Activated naive CD4-positive, alpha-beta T cell treated with anti-CD3 and anti-CD28 coated beads for 36 hours (primary cell): ENCODE results near the gene FBXO46. TPM values are rescaled to one million over a fixed set of nuclear protein-coding genes. Genes with fewer than 3 reads are reported as not detected.
A peak's percentile ranks its signal among the peaks of the same experiment; 100 is the strongest.

Source experiments
- CTCF ChIA-PET: fragments of 350-600 bp; sonication (Branson Sonifier 250); formaldehyde crosslinking; loops from one replicate; lab custom pipeline; 2021; ENCODE audit warnings: antibody characterized with exemption; lab: Charles Lee
- DNase-seq: peaks from one replicate; pipeline ENCODE4 v3.0.0-alpha.2; 2020
- H3K27ac Mint-ChIP-seq: one replicate; pipeline ENCODE4 v1.8.0; 2021; ENCODE audit warnings: mild to moderate bottlenecking, mixed read lengths
- H3K27me3 Mint-ChIP-seq: one replicate; pipeline ENCODE4 v1.8.0; 2021; ENCODE audit warnings: low read depth, mixed read lengths
- H3K36me3 Mint-ChIP-seq: one replicate; pipeline ENCODE4 v1.8.0; 2021; ENCODE audit warnings: low read depth, mixed read lengths
- H3K4me1 Mint-ChIP-seq: one replicate; pipeline ENCODE4 v1.8.0; 2021; ENCODE audit warnings: low read depth, mixed read lengths
- H3K4me3 Mint-ChIP-seq: one replicate; pipeline ENCODE4 v1.8.0; 2021; ENCODE audit warnings: mild to moderate bottlenecking, moderate library complexity, mixed read lengths
- H3K9me3 Mint-ChIP-seq: one replicate; pipeline ENCODE4 v1.8.0; 2021; ENCODE audit warnings: mixed read lengths
- intact Hi-C: fragments of 100-400 bp; cut with micrococcal nuclease; formaldehyde crosslinking; loops from one replicate; pipeline ENCODE4 v1.15.1; 2023
- total RNA-seq, 2 experiments: library from RNA; stranded (reverse); gene quantifications; one replicate each; pipeline ENCODE4 v1.2.3, GENCODE V29; 2021

FBXO46 gene
- total RNA-seq, 2 experiments from 2014 or later = 21.8 to 23.2 TPM

DNA sequence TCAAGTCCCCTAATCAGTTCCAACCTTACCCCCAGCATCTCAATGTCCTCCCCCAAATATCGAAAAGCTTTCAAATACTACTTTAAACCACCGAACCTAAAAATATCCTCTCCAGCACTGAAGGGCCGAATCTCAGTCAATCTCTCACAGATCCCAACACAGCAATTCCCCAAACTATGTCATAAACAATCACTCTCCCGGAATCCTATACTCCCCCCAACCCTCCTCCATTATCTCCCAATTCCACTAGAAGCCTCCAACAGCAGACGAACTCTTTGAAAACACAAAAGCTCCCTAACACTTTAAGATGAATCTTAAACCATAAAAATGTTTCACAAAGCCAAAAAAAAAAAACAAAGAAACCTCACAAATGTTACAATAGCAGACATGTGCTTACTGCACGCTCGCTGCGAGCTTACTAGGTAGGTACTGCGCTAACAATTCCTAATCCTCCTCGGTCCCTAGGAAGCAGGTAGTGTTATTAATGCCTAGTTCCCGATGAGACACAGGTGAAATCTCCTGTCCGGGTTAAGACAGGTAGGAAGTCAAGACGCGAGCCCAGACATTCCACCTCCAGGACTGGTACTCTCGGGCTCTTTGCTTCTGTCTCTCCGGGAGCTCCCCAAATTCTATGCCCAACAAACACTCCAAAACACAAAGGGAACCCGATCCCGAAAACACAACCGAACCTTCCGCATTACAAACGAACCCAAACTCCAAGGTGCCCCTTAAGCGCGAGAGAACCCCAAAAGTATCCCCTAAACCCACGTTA is 14.2 kb downstream of the FBXO46 start:
- intact Hi-C loops = loop anchor here (1.0 kb wide), 10 partner anchors 14 to 310 kb away; partner anchors contain the start of genes DMWD, FBXO46, IRF2BP1 and OPA3
- H3K4me1 Mint-ChIP-seq = peaks cover 38% of the 10 kb centered on the region
- CTCF ChIA-PET = interaction anchor here (0.6 to 4.7 kb wide), 8 partner anchors 14 to 90 kb away, joined by 3 to 28 read pairs (median 4); partner anchors contain the start of genes FBXO46, QPCTL, SIX5 and SNRPD2
- H3K9me3 Mint-ChIP-seq = no peaks in the 10 kb centered on the region
- H3K27ac Mint-ChIP-seq = peak overlapping the region; percentile 97
- peak; percentile 29 for DNase-seq
- no peaks in the 10 kb centered on the region for H3K27me3 Mint-ChIP-seq
- H3K4me3 Mint-ChIP-seq = peak overlapping the region; percentile 96
- H3K36me3 Mint-ChIP-seq = peaks cover 15% of the 10 kb centered on the region

DNA sequence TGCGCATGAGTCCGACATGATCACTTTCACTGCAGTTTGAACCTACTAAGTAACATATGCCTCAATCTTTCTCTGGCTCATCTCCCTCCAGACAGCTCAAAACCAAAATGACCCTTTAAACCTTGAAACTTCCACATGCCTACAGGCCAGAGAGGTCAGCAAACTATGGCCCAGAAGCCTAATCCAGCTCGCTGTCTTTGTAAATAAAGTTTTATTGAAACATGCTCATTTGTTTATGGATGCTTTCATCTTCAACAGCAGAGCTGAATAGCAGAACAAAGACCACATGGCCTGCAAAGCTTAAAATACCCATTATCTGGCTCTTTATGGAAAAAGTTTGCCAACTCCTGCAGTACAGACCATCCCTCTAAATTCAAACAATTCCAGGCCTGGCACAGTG is 15.6 kb downstream of the FBXO46 start:
- no peak overlapping the region for H3K27ac Mint-ChIP-seq
- H3K4me3 Mint-ChIP-seq = no peak overlapping the region
- no peak for DNase-seq
- CTCF ChIA-PET = interaction anchor here (1.3 to 4.7 kb wide), 2 partner anchors 22 to 34 kb away, joined by 3 to 28 read pairs; partner anchors contain the start of genes QPCTL and SNRPD2
- peaks cover 40% of the 10 kb centered on the region for H3K4me1 Mint-ChIP-seq
- no peaks in the 10 kb centered on the region for H3K27me3 Mint-ChIP-seq
- H3K36me3 Mint-ChIP-seq = peaks cover 10% of the 10 kb centered on the region
- no peaks in the 10 kb centered on the region for H3K9me3 Mint-ChIP-seq
- intact Hi-C loops = no loop called here

DNA sequence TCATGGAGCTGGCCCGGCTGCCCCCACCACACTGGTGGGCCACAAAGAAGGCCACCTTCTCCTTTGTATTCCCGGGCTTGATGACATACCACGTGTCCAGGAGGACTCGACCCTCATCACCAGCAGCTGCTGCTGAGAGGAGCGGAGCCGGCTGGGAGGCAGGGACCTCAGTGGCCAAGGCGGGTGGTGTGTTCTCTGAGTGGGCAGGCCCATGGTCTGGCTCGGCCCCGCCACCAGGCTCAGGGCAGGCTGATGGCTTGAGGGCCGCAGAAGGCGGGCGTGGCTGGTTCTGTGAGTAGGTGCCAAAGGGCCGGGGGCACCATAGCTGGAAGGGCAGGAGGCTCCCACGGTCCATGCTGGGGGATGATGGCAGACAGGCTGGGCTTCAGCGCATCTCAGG is 17.6 kb downstream of the FBXO46 start:
- DNase-seq = no peak
- peaks cover 7% of the 10 kb centered on the region for H3K36me3 Mint-ChIP-seq
- no peak overlapping the region for H3K27ac Mint-ChIP-seq
- H3K9me3 Mint-ChIP-seq = no peaks in the 10 kb centered on the region
- H3K27me3 Mint-ChIP-seq = no peaks in the 10 kb centered on the region
- peaks cover 36% of the 10 kb centered on the region for H3K4me1 Mint-ChIP-seq
- intact Hi-C loops = no loop called here
- CTCF ChIA-PET = interaction anchor here (1.6 kb wide), 1 partner anchor 14 kb away, joined by 3 read pairs; no protein-coding TSS in a partner anchor
- no peak overlapping the region for H3K4me3 Mint-ChIP-seq

DNA sequence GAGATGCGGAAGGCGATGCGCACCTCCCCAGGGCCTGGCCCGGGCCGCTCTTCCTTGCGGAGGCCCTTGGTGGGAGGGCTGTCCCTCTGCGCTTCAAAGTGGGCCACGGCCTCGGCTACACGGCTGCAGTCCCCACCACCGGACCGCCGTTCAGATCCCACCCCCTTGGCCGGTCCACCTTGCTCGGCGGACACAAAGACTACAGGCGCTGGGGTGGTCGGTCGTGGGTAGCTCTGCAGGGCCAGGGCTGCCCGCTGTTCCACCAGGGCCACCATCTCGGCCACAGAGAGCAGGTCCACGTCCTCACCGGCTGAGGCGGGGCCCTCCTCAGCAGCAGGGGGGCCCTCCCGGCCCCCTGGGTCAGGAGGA is 18.0 kb downstream of the FBXO46 start:
- intact Hi-C loops = no loop called here
- CTCF ChIA-PET = no interaction called here

DNA sequence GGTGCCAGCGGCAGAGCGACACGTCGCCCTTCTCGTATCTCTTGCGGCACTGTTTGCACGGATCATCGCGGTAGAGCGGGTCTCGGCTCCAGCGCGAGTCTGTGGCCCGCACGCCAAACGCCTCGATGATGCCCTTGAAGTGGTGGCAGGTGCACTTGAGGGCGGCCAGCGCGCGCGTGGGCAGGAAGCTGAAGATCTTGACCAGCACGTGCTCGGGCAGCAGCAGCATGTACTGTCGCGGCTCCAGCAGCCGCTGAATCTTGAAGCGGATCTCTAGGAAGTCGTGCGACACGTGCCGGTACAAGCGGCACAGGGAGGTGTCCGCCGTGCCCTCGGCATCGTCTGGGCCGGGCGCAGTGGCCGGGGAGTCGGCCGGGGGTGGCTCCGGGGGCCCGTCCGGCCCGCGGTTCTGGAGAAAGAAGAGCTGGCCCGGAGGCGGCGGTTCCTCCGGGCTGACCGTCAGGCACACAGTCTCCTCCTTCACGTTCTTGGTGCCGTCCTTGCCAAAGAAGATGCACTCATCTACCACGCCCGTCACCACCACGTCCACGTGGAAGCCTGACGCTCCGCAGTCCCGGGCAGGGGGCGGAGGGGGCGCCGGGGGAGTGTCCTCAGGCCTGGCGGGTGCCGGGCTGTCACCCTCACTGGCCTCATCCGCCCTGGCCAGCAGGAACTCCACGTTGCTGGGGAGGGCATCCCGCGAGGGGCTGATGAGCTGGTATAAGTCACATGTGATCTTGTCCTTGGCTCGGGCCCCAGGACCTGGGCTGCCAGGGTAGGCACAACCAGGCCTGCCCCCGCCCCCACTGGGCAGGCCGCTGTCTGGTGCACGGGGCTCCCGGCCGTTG is 18.6 kb downstream of the FBXO46 start:
- H3K4me1 Mint-ChIP-seq = peaks cover 31% of the 10 kb centered on the region
- H3K27me3 Mint-ChIP-seq = no peaks in the 10 kb centered on the region
- no peak for DNase-seq
- CTCF ChIA-PET = no interaction called here
- H3K36me3 Mint-ChIP-seq = peaks cover 7% of the 10 kb centered on the region
- H3K27ac Mint-ChIP-seq = no peak overlapping the region
- H3K9me3 Mint-ChIP-seq = no peaks in the 10 kb centered on the region
- intact Hi-C loops = no loop called here
- no peak overlapping the region for H3K4me3 Mint-ChIP-seq

More for the DNA sequence above, 18.0 kb downstream of the FBXO46 start:
- Mint-ChIP-seq H3K36me3 (peaks cover 7% of the 10 kb centered on the region), H3K4me3 (no peak overlapping the region), H3K27me3 (no peaks in the 10 kb centered on the region), H3K4me1 (peaks cover 32% of the 10 kb centered on the region), H3K27ac (no peak overlapping the region), H3K9me3 (no peaks in the 10 kb centered on the region)
- no peak for DNase-seq

GRCh38 chr19:45710356-45711130 is 20.2 kb downstream of the FBXO46 start:
- Mint-ChIP-seq H3K36me3 (peaks cover 7% of the 10 kb centered on the region), H3K27me3 (no peaks in the 10 kb centered on the region), H3K4me3 (no peak overlapping the region), H3K9me3 (no peaks in the 10 kb centered on the region), H3K27ac (no peak overlapping the region), H3K4me1 (peaks cover 22% of the 10 kb centered on the region)
- intact Hi-C loops = no loop called here
- no peak for DNase-seq
- CTCF ChIA-PET = interaction anchor here (1.2 to 1.9 kb wide), 2 partner anchors 17 to 18 kb away, joined by 5 to 11 read pairs; partner anchors contain the start of gene QPCTL

- H3K4me3 Mint-ChIP-seq = no peak overlapping the region
- DNase-seq = no peak
- H3K4me1 Mint-ChIP-seq = peaks cover 9% of the 10 kb centered on the region
- CTCF ChIA-PET = interaction anchor here (0.5 to 1.7 kb wide), 2 partner anchors 9 to 13 kb away, joined by 4 to 7 read pairs; no protein-coding TSS in a partner anchor
- H3K36me3 Mint-ChIP-seq = peaks cover 18% of the 10 kb centered on the region
- no peaks in the 10 kb centered on the region for H3K27me3 Mint-ChIP-seq
- H3K27ac Mint-ChIP-seq = no peak overlapping the region
- no peaks in the 10 kb centered on the region for H3K9me3 Mint-ChIP-seq
- intact Hi-C loops = no loop called here
Measured at GRCh38 chr19:45705710-45706415, 24.8 kb downstream of the FBXO46 start.

DNA sequence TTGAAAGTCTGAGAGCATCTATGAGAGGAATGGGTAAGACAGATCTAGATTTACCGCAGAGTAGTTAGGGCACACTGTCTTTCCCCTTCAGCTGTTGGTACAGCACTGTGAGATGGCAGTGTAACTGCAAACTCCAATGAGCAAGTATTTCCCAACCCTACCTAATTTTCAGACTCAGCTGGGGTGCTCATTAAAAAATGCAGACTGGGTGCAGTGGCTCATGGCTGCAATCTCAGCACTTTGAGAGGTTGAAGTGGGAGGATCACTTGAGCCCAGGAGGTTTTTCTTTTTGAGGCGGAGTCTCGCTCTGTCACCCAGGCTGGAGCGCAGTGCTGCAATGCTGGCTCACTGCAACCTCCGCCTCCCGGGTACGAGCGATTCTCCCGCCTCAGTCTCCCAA is 25.6 kb downstream of the FBXO46 start:
- H3K36me3 Mint-ChIP-seq = peaks cover 18% of the 10 kb centered on the region
- no peak overlapping the region for H3K27ac Mint-ChIP-seq
- H3K4me3 Mint-ChIP-seq = no peak overlapping the region
- H3K9me3 Mint-ChIP-seq = no peaks in the 10 kb centered on the region
- H3K27me3 Mint-ChIP-seq = no peaks in the 10 kb centered on the region
- H3K4me1 Mint-ChIP-seq = peaks cover 5% of the 10 kb centered on the region
- intact Hi-C loops = no loop called here
- CTCF ChIA-PET = interaction anchor here (1.7 kb wide), 1 partner anchor 12 kb away, joined by 7 read pairs; no protein-coding TSS in a partner anchor
- no peak for DNase-seq

- H3K4me3 Mint-ChIP-seq = no peak overlapping the region
- intact Hi-C loops = no loop called here
- H3K4me1 Mint-ChIP-seq = peaks cover 6% of the 10 kb centered on the region
- CTCF ChIA-PET = interaction anchor here (0.6 to 0.8 kb wide), 3 partner anchors 9 to 407 kb away, joined by 3 read pairs; partner anchors contain the start of gene QPCTL
- no peaks in the 10 kb centered on the region for H3K27me3 Mint-ChIP-seq
- peaks cover 23% of the 10 kb centered on the region for H3K36me3 Mint-ChIP-seq
- H3K9me3 Mint-ChIP-seq = no peaks in the 10 kb centered on the region
- H3K27ac Mint-ChIP-seq = no peak overlapping the region
- DNase-seq = no peak
Measured at GRCh38 chr19:45701676-45702075, 29.0 kb downstream of the FBXO46 start.

- intact Hi-C loops = loop anchor here (2.0 to 10.0 kb wide), 5 partner anchors 16 to 518 kb away; partner anchors contain the start of genes BLOC1S3, DMWD, ERCC1 and TRAPPC6A
- peak; percentile 87 for DNase-seq
- H3K36me3 Mint-ChIP-seq = peaks cover 45% of the 10 kb centered on the region
- H3K27ac Mint-ChIP-seq = peak overlapping the region; percentile 98
- H3K27me3 Mint-ChIP-seq = no peaks in the 10 kb centered on the region
- peaks cover 35% of the 10 kb centered on the region for H3K4me1 Mint-ChIP-seq
- H3K9me3 Mint-ChIP-seq = no peaks in the 10 kb centered on the region
- CTCF ChIA-PET = interaction anchor here (0.6 to 6.0 kb wide), 28 partner anchors 9 to 254 kb away, joined by 3 to 73 read pairs (median 4); partner anchors contain the start of gene FBXO46
- peak overlapping the region; percentile 97 for H3K4me3 Mint-ChIP-seq
Measured at GRCh38 chr19:45693106-45693788, 37.4 kb downstream of the FBXO46 start.
